Putamen (tissue), 1 donor: Measurements from ENCODE around the gene RBM8A.

Experiments
- DNase-seq: peaks from one replicate; pipeline ENCODE4 v3.0.0-alpha.2; 2016; ENCODE audit warnings: low spot score

RBM8A gene

GRCh38 chr1:145877923-145878486 lies 49.3 kb downstream of the RBM8A start:
- DNase-seq: no peak

- DNase-seq: no peak
Measured at GRCh38 chr1:145874646-145875045, 52.6 kb downstream of the RBM8A start.

- DNase-seq: no peak
Measured at GRCh38 chr1:145871994-145872924, 55.0 kb downstream of the RBM8A start.
